ENCODE data around the gene AGMO.
"Not testable (repeated sequence)": the region's sequence is repeated elsewhere in the genome, so short reads cannot be mapped to it uniquely, and the experiment has no call there.

AGMO gene

GRCh38 chr7:15315678-15316077 is 246.1 kb downstream of the AGMO start:
- DNase-seq (ENCODE audit: low read depth in 2 of 2) = no peak

- DNase-seq (ENCODE audit: low read depth in 2 of 2) = no peak
Observed at GRCh38 chr7:15314922-15315321, 246.9 kb downstream of the AGMO start.

- DNase-seq (ENCODE audit: low read depth in 2 of 2) = no peak
Observed at GRCh38 chr7:15313361-15313760, 248.5 kb downstream of the AGMO start.

- DNase-seq (ENCODE audit: low read depth in 2 of 2) = no peak
Observed at GRCh38 chr7:15309872-15310271, 251.9 kb downstream of the AGMO start.

- DNase-seq (ENCODE audit: low read depth in 2 of 2) = no peak
Observed at GRCh38 chr7:15308821-15309220, 253.0 kb downstream of the AGMO start.

- no peak for DNase-seq (ENCODE audit: low read depth in 2 of 2)
Observed at GRCh38 chr7:15306296-15306695, 255.5 kb downstream of the AGMO start.

- DNase-seq (ENCODE audit: low read depth in 2 of 2) = no peak
Observed at GRCh38 chr7:15305002-15305600, 256.7 kb downstream of the AGMO start.

GRCh38 chr7:15303357-15303756 is 258.5 kb downstream of the AGMO start:
- DNase-seq (ENCODE audit: low read depth in 2 of 2) = no peak

GRCh38 chr7:15300986-15301385 is 260.8 kb downstream of the AGMO start:
- not testable (repeated sequence) for DNase-seq (ENCODE audit: low read depth in 2 of 2)

- no peak for DNase-seq (ENCODE audit: low read depth in 2 of 2)
Observed at GRCh38 chr7:15292138-15292537, 269.7 kb downstream of the AGMO start.

GRCh38 chr7:15291699-15292098 is 270.1 kb downstream of the AGMO start:
- no peak for DNase-seq (ENCODE audit: low read depth in 2 of 2)

- DNase-seq (ENCODE audit: low read depth in 2 of 2) = no peak
Observed at GRCh38 chr7:15288741-15289140, 273.1 kb downstream of the AGMO start.

GRCh38 chr7:15284396-15284795 is 277.4 kb downstream of the AGMO start:
- DNase-seq (ENCODE audit: low read depth in 2 of 2) = no peak

- no peak for DNase-seq (ENCODE audit: low read depth in 2 of 2)
Observed at GRCh38 chr7:15280078-15280733, 281.6 kb downstream of the AGMO start.

GRCh38 chr7:15279640-15280039 is 282.2 kb downstream of the AGMO start:
- no peak for DNase-seq (ENCODE audit: low read depth in 2 of 2)

GRCh38 chr7:15257689-15258088 is 304.1 kb downstream of the AGMO start:
- no peak for DNase-seq (ENCODE audit: low read depth in 2 of 2)

- no peak for DNase-seq (ENCODE audit: low read depth in 2 of 2)
Observed at GRCh38 chr7:15252181-15252580, 309.6 kb downstream of the AGMO start.

- no peak for DNase-seq (ENCODE audit: low read depth in 2 of 2)
Observed at GRCh38 chr7:15248514-15248913, 313.3 kb downstream of the AGMO start.

GRCh38 chr7:15245831-15246230 is 316.0 kb downstream of the AGMO start:
- DNase-seq (ENCODE audit: low read depth in 2 of 2) = no peak

- DNase-seq (ENCODE audit: low read depth in 2 of 2) = no peak
Observed at GRCh38 chr7:15239801-15240200, 322.0 kb downstream of the AGMO start.

GRCh38 chr7:15236952-15237351 is 324.9 kb downstream of the AGMO start:
- no peak for DNase-seq (ENCODE audit: low read depth in 2 of 2)

- DNase-seq (ENCODE audit: low read depth in 2 of 2) = no peak
Observed at GRCh38 chr7:15234431-15234830, 327.4 kb downstream of the AGMO start.

GRCh38 chr7:15228831-15229230 is 333.0 kb downstream of the AGMO start:
- DNase-seq (ENCODE audit: low read depth in 2 of 2) = no peak

GRCh38 chr7:15225981-15226380 is 335.8 kb downstream of the AGMO start:
- no peak for DNase-seq (ENCODE audit: low read depth in 2 of 2)
